Thyroid gland (tissue), 4 donors: Measurements from ENCODE around the gene GYS1. TPM values are rescaled to one million over a fixed set of nuclear protein-coding genes. Genes with fewer than 3 reads are reported as not detected.
A peak's percentile ranks its signal among the peaks of the same experiment; 100 is the strongest.
"Not testable (repeated sequence)": the region's sequence is repeated elsewhere in the genome, so short reads cannot be mapped to it uniquely, and the experiment has no call there.

Source experiments
- DNase-seq, 2 donors: peaks; one replicate each; pipeline ENCODE4 v3.0.0-alpha.2; 2019
- H3K27ac ChIP-seq, 3 donors: fragments of 200-600 bp; sonication (generic); 1 replicate in 2 of 3; 2 replicates in 1 of 3; pipeline ENCODE4 v1.5.1; 2016 to 2019; ENCODE audit warnings: mild to moderate bottlenecking in 1 of 3, moderate library complexity in 1 of 3
- H3K27me3 ChIP-seq: fragments of 200-600 bp; sonication (generic); one replicate; pipeline ENCODE4 v1.5.1; 2019
- H3K36me3 ChIP-seq, 2 donors: fragments of 200-600 bp; sonication (generic); one replicate each; pipeline ENCODE4 v1.5.1; 2016 to 2019
- H3K4me1 ChIP-seq, 2 donors: fragments of 200-600 bp; sonication (generic); one replicate each; pipeline ENCODE4 v1.5.1; 2017 to 2019
- H3K4me3 ChIP-seq, 3 donors: fragments of 200-600 bp; sonication (generic); replicated peaks in 1 of 3; 1 replicate in 2 of 3; 2 replicates in 1 of 3; pipeline ENCODE4 v1.5.1; 2016; ENCODE audit warnings: mild to moderate bottlenecking in 1 of 3
- H3K9me3 ChIP-seq: fragments of 200-600 bp; sonication (generic); one replicate; pipeline ENCODE4 v1.5.1; 2017
- POLR2A ChIP-seq, 2 donors: fragments of 450-650 bp; IDR thresholded peaks; one replicate each; pipeline ENCODE4 v1.6.1; 2017; ENCODE audit warnings: antibody characterized with exemption in 2 of 2, mild to moderate bottlenecking in 2 of 2, moderate library complexity in 1 of 2
- whole genome bisulfite sequencing, 2 donors: methylation state at CpG; one replicate each; pipeline ENCODE4 v1.1.5; 2017; 5-methylcytosine and 5-hydroxymethylcytosine counted together
- intact Hi-C: fragments of 100-400 bp; cut with DNase I; formaldehyde crosslinking; loops from one replicate; pipeline ENCODE4 v1.15.1; 2023
- total RNA-seq, 4 donors: library from RNA; depleted of rRNA; stranded (reverse); fragments of >200 nt; gene quantifications; one replicate each; pipeline ENCODE4 v1.2.3, GENCODE V29; 2016
- TF ChIP-seq, protein P1 (sequence below), 6 experiments: fragments of 200-600 bp in 3 of 6; fragments of 450-650 bp in 3 of 6; sonication (generic) in 3 of 6; IDR thresholded peaks; one replicate each; pipeline ENCODE4 v1.5.1; 2016 to 2019; ENCODE audit warnings: antibody characterized with exemption in 6 of 6, mild to moderate bottlenecking in 2 of 6, inconsistent platforms in 1 of 6, moderate library complexity in 1 of 6

Gene GYS1
- total RNA-seq = 10 to 100 TPM; 17.9 to 33.2 (median 23.9) TPM

GRCh38 chr19:48993175-48994034 is at the start of gene GYS1, which contains the start of gene RUVBL2:
GYS1 (minus strand) TSS chr19:48993309; CDS start chr19:48993112, 197 bp downstream.
RUVBL2 (plus strand) TSS chr19:48993887; CDS start chr19:48993912, 25 bp downstream.
- Histone ChIP-seq H3K36me3 (peaks cover 0 to 4% of the 10 kb centered on the region in 2 donors), H3K4me3 (peak within 1 kb of the TSS; percentile 22 to 92 (median 50)), H3K9me3 (no peaks in the 10 kb centered on the region), H3K27me3 (no peaks in the 10 kb centered on the region), H3K4me1 (peaks cover 20 to 23% of the 10 kb centered on the region in 2 donors), H3K27ac (peak within 1 kb of the TSS; percentile 87 to 90 (median 87))
- peak; percentile 100 for DNase-seq
- 0 to 1% methylated on average over 31 to 39 of the region's 56 CpGs for WGBS, 2 donors
- TF ChIP-seq POLR2A (IDR thresholded peaks at IDR 0.05) = peak; percentile 61 to 96
- TF ChIP-seq, protein P1, sequence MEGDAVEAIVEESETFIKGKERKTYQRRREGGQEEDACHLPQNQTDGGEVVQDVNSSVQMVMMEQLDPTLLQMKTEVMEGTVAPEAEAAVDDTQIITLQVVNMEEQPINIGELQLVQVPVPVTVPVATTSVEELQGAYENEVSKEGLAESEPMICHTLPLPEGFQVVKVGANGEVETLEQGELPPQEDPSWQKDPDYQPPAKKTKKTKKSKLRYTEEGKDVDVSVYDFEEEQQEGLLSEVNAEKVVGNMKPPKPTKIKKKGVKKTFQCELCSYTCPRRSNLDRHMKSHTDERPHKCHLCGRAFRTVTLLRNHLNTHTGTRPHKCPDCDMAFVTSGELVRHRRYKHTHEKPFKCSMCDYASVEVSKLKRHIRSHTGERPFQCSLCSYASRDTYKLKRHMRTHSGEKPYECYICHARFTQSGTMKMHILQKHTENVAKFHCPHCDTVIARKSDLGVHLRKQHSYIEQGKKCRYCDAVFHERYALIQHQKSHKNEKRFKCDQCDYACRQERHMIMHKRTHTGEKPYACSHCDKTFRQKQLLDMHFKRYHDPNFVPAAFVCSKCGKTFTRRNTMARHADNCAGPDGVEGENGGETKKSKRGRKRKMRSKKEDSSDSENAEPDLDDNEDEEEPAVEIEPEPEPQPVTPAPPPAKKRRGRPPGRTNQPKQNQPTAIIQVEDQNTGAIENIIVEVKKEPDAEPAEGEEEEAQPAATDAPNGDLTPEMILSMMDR (IDR thresholded peaks at IDR 0.05) = peak; percentile 91 to 99 (median 98)
- intact Hi-C loops = no loop called here

GRCh38 chr19:49042666-49043065 is 49.6 kb upstream of the GYS1 start:
- H3K9me3 ChIP-seq, H3K27me3 ChIP-seq, H3K36me3 ChIP-seq, DNase-seq, H3K4me1 ChIP-seq, H3K4me3 ChIP-seq, H3K27ac ChIP-seq, intact Hi-C loops: not testable (repeated sequence)
- WGBS, 2 donors = 87 to 95% methylated on average over 1 to 2 of the region's 4 CpGs

GRCh38 chr19:49042177-49042576 is 49.1 kb upstream of the GYS1 start:
- Histone ChIP-seq H3K27ac (no peak overlapping the region), H3K4me3 (no peak overlapping the region), H3K9me3 (no peaks in the 10 kb centered on the region), H3K27me3 (no peaks in the 10 kb centered on the region), H3K36me3 (no peaks in the 10 kb centered on the region), H3K4me1 (no peaks in the 10 kb centered on the region)
- 83 to 85% methylated on average over 7 to 13 of the region's 17 CpGs for WGBS, 2 donors
- intact Hi-C loops = no loop called here
- TF ChIP-seq POLR2A (IDR thresholded peaks at IDR 0.05) = no peak
- TF ChIP-seq, protein P1 (IDR thresholded peaks at IDR 0.05) = no peak
- no peak for DNase-seq

DNA sequence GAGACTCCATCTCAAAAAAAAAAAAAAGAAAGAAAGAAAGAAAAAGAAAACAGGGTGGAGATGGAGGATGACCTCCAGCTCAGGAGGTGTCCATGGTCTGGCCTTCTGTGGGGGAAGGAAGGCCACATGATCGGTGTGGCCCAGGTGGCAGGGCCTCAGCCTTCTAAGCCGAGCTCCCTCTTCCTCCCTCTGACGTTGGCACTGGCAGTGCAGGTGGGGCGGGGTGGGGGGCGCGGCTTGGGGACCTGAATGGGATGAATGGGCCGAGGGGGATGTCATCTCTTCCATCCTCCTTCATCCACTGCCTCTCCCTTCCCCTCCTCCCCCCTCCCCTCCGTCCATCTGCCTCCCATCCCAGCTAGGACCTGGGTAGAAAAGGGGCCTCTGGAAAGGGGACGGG is 46.6 kb upstream of the GYS1 start:
- H3K27me3 ChIP-seq, DNase-seq, intact Hi-C loops, H3K4me1 ChIP-seq, H3K4me3 ChIP-seq, H3K9me3 ChIP-seq, H3K36me3 ChIP-seq, H3K27ac ChIP-seq: not testable (repeated sequence)
- WGBS, 2 donors = 67 to 78% methylated on average over 5 to 6 of the region's 9 CpGs

GRCh38 chr19:49038557-49039276 is 45.6 kb upstream of the GYS1 start:
- H3K4me3 ChIP-seq, DNase-seq, H3K27ac ChIP-seq, H3K36me3 ChIP-seq, H3K4me1 ChIP-seq, H3K9me3 ChIP-seq, intact Hi-C loops, H3K27me3 ChIP-seq: not testable (repeated sequence)
- WGBS, 2 donors = 88 to 89% methylated on average over 16 to 26 of the region's 26 CpGs

DNA sequence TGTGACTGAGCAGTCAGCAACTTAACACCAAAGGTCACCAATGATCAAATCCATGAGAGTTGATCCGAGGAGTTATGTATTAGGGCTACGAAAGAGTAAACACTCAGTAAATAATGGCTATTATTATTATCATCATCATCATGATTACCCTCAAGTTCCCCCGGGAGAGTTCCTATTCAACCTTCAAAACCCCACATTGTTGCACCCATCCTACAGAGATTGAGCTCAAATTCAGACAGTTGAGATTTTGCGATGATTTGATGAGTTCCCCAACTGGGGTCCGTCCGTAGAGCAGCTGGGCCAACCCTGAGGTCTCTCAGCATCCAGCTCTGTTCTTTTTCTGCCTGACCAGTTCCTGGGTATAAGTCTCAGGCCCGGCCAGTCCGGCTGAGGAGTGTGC is 45.0 kb upstream of the GYS1 start:
- H3K27ac ChIP-seq, H3K36me3 ChIP-seq, H3K4me3 ChIP-seq, DNase-seq, H3K4me1 ChIP-seq, H3K27me3 ChIP-seq, H3K9me3 ChIP-seq, intact Hi-C loops: not testable (repeated sequence)
- WGBS, 2 donors = 73 to 91% methylated on average over 5 to 8 of the region's 8 CpGs

DNA sequence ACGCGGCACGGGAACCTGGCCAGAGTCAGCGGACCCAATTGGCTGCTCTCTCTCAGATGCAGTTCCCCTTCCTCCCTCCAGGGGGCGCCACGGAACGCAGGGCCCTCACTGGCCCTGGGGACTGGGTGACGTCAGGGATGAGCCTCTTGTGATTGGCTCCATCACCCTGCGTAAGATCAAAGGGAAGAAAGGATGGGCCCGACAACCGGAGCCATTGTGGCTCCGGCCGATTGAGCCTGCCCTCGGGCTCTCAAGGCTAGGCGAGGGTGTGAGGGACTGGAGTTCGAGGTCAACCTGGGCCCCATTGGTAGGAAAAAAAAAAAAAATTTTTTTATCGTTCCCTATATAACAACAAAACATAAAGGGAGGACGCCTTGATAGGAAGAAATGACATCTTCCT is 43.7 kb upstream of the GYS1 start, which contains the start of gene CGB1:
CGB1 (minus strand) TSS at position 81 of the 400 bp plus-strand sequence. CDS start 184 bp downstream, outside the sequence.
- TF ChIP-seq, protein P1 (IDR thresholded peaks at IDR 0.05) = peak in 1 of 6 experiments; percentile 9
- H3K9me3 ChIP-seq, H3K27me3 ChIP-seq, H3K27ac ChIP-seq, DNase-seq, H3K4me3 ChIP-seq, H3K4me1 ChIP-seq, H3K36me3 ChIP-seq, intact Hi-C loops: not testable (repeated sequence)
- 56 to 61% methylated on average over 18 of the region's 18 CpGs for WGBS, 2 donors

GRCh38 chr19:49031642-49032301 is 38.7 kb upstream of the GYS1 start, which contains the start of gene CGB2:
CGB2 (plus strand) TSS chr19:49031890; CDS start chr19:49032096, 206 bp downstream.
- intact Hi-C loops, H3K4me1 ChIP-seq, H3K27me3 ChIP-seq, H3K9me3 ChIP-seq, H3K4me3 ChIP-seq, H3K36me3 ChIP-seq, DNase-seq, H3K27ac ChIP-seq: not testable (repeated sequence)
- 21 to 34% methylated on average over 22 to 28 of the region's 28 CpGs for WGBS, 2 donors

DNA sequence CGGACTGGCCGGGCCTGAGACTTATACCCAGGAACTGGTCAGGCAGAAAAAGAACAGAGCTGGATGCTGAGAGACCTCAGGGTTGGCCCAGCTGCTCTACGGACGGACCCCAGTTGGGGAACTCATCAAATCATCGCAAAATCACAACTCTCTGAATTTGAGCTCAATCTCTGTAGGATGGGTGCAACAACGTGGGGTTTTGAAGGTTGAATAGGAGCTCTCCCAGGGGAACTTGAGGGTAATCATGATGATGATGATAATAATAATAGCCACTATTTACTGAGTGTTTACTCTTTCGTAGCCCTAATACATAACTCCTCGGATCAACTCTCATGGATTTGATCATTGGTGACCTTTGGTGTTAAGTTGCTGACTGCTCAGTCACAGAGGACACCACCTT is 37.2 kb upstream of the GYS1 start:
- H3K4me1 ChIP-seq, H3K27ac ChIP-seq, intact Hi-C loops, H3K27me3 ChIP-seq, H3K36me3 ChIP-seq, H3K9me3 ChIP-seq, DNase-seq, H3K4me3 ChIP-seq: not testable (repeated sequence)
- 92 to 95% methylated on average over 4 to 7 of the region's 8 CpGs for WGBS, 2 donors
